Purkinje cell (primary cell): ENCODE data around the gene NXT2. TPM values are rescaled to one million over a fixed set of nuclear protein-coding genes. Genes with fewer than 3 reads are reported as not detected.

Experiments used
- polyA plus RNA-seq: library from polyadenylated mRNA; unstranded; fragments of >200 nt; fragmentation: Nextera tagmentation; gene quantifications from 2 replicates; pipeline ENCODE4 v1.2.1, GENCODE V29; 2014

NXT2 gene
- 3.5 and 4.1 TPM in 2 replicates for polyA plus RNA-seq

GRCh38 chrX:109536439-109537323 lies at the start of gene NXT2:
NXT2 (plus strand) TSS chrX:109536844; CDS start chrX:109537007, 163 bp downstream.

Other genes starting within 250 kb of the NXT2 start
- gene GUCY2F, start 54.8 kb upstream of the NXT2 start, polyA plus RNA-seq: not detected in 2 replicates
- 0.50 and 1.2 TPM in 2 replicates for gene KCNE5, start 88.3 kb downstream of the NXT2 start, polyA plus RNA-seq
- gene ACSL4, start 196.4 kb downstream of the NXT2 start, polyA plus RNA-seq: 63.8 and 70.0 TPM in 2 replicates